SK-N-SH treated with all-trans-retinoic acid at 6 μM for 48 hours (cell line): ENCODE measurements around the gene LRRFIP2.

Source experiments
- CSRNP3 ChIP-seq: fragments of 250-450 bp; sonication (Bioruptor Pico); IDR thresholded peaks from 2 replicates; pipeline ENCODE4 v1.5.1; 2021; ENCODE audit warnings: mild to moderate bottlenecking, moderate library complexity
- ESRRG ChIP-seq: fragments of 250-450 bp; sonication (Bioruptor Pico); IDR thresholded peaks from 2 replicates; pipeline ENCODE4 v1.6.1; 2021; ENCODE audit warnings: mild to moderate bottlenecking
- ISL1 ChIP-seq: fragments of 250-450 bp; sonication (Bioruptor Pico); IDR thresholded peaks from 2 replicates; pipeline ENCODE4 v2.1.2; 2022; ENCODE audit warnings: mild to moderate bottlenecking, moderate library complexity
- PATZ1 ChIP-seq: fragments of 250-450 bp; sonication (Bioruptor Pico); IDR thresholded peaks from 2 replicates; pipeline ENCODE4 v1.8.0; 2020; ENCODE audit warnings: mild to moderate bottlenecking, moderate library complexity, borderline replicate concordance
- POU6F1 ChIP-seq: fragments of 250-450 bp; sonication (Bioruptor Pico); IDR thresholded peaks from 2 replicates; pipeline ENCODE4 v1.8.0; 2021; ENCODE audit warnings: low read depth, mild to moderate bottlenecking, moderate library complexity, borderline replicate concordance
- ZFP30 ChIP-seq: fragments of 450-650 bp; formaldehyde crosslinking; IDR thresholded peaks from 2 replicates; pipeline ENCODE4 v1.5.0; 2022; ENCODE audit warnings: mild to moderate bottlenecking, moderate library complexity

- TF ChIP-seq ISL1 (CRISPR knock-in tag) (no peak), ZFP30 (no peak), CSRNP3 (no peak), ESRRG (CRISPR knock-in tag) (no peak), POU6F1 (CRISPR knock-in tag) (no peak), PATZ1 (CRISPR knock-in tag) (no peak)
Measured at GRCh38 chr3:37163262-37164015, 10.9 kb downstream of the LRRFIP2 start.
